GM19043 (cell line): Measurements from ENCODE around the gene RNASE13.
"Not testable (repeated sequence)": the region's sequence is repeated elsewhere in the genome, so short reads cannot be mapped to it uniquely, and the experiment has no call there.

Source experiments
- ATAC-seq: cut with Tn5 transposase; IDR thresholded peaks from one replicate; pipeline ENCODE4 v1.9.1; 2021; ENCODE audit warnings: low read depth; ENCODE audit not compliant: unreplicated experiment

The RNASE13 gene

DNA sequence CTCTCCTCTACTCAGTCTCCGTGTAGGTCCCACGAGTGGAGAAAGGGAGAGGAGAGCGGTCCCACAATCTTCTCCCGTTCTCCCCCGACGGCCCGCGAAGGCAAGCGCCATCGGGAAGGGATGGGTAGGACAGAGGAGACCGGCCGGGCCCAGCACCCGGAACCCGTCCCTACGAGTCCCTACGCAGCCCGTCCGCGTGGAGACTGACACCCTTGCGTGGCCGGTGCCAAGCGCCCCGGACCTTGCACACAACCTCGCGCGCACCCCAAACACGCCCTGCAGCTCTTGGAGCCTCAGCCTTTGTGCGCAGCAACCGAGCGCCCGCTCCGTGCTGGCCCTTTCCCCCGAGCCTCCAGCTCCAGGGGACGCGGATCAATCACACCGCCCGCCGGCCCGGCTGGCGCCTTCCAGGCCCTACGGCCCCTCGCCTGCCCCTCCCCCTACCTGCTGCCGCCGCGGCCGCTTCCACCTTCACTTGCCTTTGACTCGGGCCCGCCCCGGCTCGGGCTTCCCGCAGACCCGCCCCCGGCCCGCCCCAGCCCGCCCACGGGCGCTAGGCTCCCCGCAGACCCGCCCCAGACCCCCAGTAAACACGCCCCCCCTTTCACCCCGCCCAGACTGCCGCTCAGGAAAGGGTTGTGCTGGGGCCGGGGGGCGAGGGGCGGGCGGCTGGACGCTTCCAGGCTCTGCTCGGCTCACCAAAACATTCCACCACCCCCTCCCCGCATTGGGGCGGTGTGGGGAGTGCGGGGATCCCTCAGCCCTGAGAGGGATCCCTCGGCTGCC is 9.8 kb downstream of the RNASE13 start, which contains the start of gene NDRG2:
Gene NDRG2, minus strand, starts transcription at position 477 of the 786 bp plus-strand sequence. CDS start 1,746 bp downstream, outside the sequence.
- no peak for ATAC-seq

- no peak for ATAC-seq
Observed at GRCh38 chr14:21023817-21024584, 10.6 kb downstream of the RNASE13 start.

DNA sequence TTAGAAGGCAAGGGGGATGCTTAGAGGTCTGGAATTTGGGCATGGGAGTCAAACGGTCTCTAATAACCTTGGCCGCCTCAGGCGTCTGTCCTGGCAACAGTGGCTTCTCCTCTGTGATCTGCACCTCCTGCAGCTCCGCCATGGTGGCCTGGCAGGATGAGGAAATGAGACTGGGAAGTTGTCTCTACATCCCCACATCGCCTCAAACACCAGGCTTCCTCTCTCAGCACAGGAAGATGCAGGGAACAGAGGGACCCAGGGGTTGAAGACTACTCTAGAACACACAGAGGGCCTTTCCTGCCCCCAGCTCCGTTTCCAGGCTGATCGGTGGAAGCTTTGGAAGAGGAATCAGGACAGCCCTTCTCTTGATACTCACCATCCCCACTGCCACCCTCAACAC is 11.4 kb downstream of the RNASE13 start:
- no peak for ATAC-seq

- no peak for ATAC-seq
Observed at GRCh38 chr14:21022686-21023085, 11.9 kb downstream of the RNASE13 start.

DNA sequence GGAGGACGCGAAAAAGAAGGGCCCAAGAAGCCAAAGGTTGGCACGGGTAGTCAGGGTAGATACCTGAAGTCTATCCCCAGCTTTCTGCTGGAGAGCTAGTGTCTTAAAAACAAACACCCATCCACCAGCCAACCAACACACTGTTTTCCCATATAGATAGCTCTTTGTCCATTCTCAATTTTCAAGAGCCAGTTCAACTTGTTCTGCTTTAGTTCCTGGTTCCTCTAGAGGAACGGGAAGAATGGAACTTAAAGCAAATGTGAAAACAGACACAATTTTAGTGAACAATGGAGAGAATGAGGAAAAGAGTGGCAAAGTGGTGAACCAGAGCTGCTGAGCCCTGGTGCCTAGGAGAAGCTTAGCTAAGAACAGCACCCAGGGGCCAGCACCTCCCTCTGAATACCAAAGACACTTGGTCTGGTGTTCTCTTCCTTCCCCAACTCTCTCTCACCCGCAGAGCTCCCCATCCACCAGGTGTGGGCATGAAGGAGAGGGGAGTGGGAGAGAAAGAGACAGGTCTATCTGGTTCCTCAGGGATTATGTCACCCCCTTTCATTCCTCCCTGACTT is 13.5 kb downstream of the RNASE13 start:
- ATAC-seq: no peak

DNA sequence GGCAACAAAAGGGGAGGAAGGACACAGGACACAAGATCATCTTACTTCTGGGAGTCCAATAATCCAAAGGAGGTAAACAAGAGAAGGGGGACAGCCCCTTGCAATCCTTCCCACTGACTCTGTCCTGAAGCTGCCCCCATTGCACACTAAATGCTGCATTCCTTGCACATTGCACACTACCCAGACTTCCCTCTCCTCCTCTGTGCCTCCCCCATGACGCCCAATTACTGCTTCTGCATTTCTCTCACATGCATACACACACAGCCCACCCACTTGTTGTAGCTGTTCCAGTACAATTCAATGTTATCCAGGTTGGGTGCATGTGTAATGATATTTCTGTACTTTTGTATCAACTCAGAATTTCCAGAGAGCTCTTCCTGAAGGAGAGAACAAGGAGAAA is 15.2 kb downstream of the RNASE13 start:
- no peak for ATAC-seq

DNA sequence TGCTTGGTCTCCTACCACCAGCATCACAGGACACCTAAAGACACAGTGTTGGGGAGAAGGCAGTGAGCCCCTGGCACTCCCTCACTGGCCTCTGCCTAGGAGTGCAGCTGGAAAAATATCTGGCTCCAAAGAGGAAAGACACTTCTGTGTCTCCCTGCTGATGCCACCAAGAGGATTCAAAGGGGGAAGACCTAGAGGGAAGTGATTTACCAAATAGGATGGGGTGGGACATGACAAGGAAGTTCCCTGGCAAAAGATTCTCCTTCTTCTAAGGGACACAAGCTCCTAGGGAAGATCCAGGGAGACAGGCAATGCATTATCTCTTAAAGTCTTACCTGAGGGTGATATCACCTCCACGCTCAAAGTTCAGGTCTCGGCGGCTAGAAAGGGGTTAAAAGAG is 15.8 kb downstream of the RNASE13 start:
- ATAC-seq: no peak

DNA sequence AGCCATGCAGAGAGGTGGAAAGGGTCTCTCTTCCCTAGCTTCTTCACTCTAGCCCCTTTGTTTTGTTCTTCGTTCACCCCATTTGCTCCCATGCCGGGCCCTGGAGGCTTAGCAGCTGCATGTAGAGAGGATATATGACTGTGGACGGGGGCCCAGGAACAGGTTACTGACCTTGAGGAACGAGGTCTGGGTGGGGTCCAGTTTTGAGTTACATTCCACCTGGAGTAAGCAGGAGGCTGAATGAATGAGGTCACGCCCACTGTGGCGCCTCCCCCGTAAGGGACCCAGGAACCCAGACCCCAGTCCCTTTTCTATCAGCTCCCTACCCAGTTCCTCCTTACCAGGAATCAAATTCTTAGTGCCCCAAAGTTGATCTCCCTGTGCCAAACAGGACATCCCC is 16.3 kb downstream of the RNASE13 start:
- no peak for ATAC-seq

DNA sequence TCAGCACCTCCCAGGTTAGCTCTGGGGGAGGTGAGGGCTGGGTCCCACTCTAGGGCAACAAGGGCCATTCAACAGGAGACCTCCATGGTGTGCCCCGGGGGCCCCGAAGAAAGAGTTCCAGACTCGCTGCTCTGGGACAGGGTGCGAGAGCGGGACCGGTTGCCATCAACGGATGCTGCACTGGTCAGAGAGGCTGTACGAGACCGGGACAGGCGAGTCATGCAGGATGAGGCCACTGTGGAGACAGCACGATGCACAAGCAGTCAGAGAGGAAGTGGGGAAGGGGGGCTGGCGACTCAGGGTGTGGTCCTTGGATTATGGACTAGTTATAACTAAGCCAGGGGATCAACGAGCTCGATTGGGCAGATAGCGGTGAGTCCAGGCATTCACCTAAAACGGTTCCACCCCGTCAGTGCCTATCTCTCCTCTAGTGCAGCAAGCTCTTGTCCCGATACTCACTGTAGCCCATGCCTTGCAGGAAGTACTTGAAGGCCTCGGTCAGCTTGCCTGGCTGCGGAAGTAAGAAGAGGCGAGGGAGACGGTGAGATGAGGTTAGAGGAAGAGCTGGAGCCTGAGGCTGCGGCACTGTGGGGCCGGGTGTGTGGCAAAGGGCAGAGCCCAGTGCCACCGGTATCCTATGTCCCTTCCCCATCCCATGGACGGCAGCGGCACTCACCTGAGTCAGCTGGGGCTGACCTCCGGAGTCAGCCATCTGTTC is 16.9 kb downstream of the RNASE13 start:
- no peak for ATAC-seq

DNA sequence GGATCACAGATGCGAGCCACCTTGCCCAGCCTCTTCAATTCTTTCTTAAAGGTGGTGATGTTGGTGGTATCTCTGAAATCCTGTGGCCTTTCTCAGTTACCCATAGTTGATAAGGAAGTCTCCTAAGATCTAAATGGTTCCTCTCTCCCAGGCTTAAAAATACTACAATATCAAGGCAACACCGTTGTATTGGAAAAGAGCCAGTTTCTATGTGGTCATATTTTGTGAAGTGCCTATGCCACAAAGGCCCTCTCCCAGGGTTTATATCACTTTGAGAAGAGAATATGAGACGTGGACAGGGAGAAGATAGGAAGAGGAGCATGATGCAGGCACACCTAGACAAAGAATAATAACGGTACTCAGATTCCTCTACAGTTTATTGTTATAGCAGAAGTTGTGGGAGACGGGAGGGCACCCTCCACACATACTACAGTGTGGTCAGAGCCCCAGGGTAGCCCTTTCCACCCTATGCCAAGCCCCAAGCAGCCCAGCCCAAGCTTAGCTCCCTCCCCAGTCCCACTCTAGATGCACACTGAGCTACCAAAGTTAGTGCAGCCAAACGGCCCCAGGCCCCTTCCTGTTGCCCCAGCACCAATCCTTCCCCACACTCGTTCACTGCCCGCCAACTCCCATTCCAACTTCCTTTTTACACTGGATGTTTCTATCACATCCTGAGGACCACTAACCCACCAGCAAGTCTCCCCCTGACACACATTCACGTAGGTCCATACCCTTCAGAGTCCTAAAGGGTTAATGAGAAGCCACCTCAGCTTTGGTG is 18.0 kb downstream of the RNASE13 start:
- ATAC-seq: no peak

DNA sequence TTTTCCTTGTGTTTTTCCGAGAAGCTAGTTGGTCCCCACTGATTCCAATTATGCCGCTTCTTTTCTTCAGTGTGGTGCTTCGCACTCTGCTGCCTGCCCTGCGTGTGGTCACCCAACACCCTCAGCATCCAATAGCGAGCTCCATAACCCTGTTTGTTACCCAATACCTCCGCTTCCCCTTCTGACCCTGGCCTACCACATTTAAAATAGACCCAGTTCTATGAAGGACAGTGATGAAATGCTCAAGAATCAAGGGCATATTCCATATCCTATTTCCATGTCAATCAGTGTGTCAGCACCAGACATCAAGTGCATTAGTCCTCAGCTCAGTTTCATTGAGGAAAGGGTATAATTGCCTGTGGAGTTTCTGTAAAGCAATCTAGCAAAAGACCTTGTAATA is 19.3 kb downstream of the RNASE13 start:
- no peak for ATAC-seq

GRCh38 chr14:21014761-21015190 is 19.8 kb downstream of the RNASE13 start:
- ATAC-seq: no peak

- no peak for ATAC-seq
Observed at GRCh38 chr14:21011136-21011535, 23.5 kb downstream of the RNASE13 start.

GRCh38 chr14:21009721-21010120 is 24.9 kb downstream of the RNASE13 start:
- ATAC-seq: not testable (repeated sequence)

GRCh38 chr14:21003788-21004346 is 30.7 kb downstream of the RNASE13 start:
- no peak for ATAC-seq

DNA sequence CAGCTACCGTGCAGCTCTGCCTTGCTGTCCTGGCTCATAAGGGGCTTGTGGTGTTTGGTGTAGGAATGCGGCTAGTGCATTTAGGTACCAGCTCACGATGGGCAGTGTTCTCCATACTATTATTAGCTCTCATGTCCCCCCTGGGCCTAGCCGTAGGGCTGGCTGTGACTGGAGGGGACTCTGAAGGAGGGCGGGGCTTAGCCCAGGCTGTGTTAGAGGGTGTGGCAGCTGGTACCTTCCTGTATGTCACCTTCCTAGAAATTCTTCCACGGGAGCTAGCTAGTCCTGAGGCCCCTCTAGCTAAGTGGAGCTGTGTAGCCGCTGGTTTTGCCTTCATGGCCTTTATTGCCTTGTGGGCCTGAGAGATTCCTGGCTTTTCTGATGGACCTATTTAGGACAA is 33.4 kb downstream of the RNASE13 start:
- no peak for ATAC-seq

- no peak for ATAC-seq
Observed at GRCh38 chr14:20999591-20999990, 35.0 kb downstream of the RNASE13 start.

DNA sequence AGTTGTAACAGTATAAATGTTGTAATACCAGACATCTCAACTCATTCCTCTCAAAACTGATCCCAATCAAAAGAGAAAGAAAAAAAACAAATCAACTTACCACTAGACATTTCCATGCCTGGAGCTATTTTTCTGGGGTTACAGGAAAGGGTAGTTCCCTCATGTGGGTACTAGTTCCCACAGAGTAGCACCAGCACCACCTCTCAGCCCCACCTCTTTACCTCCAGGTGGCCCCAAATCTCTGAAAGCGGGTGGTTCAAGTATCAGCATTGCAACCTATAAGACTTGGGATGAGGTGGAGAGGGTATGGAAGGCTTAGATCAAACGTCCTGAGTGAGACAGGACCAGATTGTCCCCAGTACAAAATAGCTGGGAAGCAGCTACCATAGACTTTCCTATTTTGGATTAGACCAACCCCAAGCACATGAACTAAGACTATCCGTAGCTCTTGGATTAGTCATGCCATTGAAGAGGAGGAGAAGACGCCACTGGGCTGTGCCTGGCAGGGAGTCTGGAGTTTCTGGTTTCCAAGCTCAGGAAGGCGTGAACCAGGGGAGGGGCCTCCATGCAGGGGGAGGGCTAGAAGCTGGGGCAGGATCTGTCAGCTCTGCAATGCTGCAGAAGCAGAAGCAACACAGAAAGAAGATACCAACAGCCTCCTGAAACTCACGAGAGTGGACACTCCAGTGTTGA is 35.8 kb downstream of the RNASE13 start, which contains the start of gene SLC39A2:
Gene SLC39A2, plus strand, starts transcription at position 620 of the 693 bp plus-strand sequence. CDS start 154 bp downstream, outside the sequence.
- no peak for ATAC-seq

- ATAC-seq: no peak
Observed at GRCh38 chr14:20998139-20998538, 36.5 kb downstream of the RNASE13 start.
